Measurements from ENCODE around the gene LBHD2. TPM values are rescaled to one million over a fixed set of nuclear protein-coding genes. Genes with fewer than 3 reads are reported as not detected.
"Not testable (repeated sequence)": the region's sequence is repeated elsewhere in the genome, so short reads cannot be mapped to it uniquely, and the experiment has no call there.

The LBHD2 gene
- total RNA-seq, result 3.1 TPM
- long read RNA-seq, partial matches to known transcripts, result 0 of 2 reads
- long read RNA-seq, other reads (novel, unspliced or antisense), result 0 of 2 reads

- no peak for DNase-seq (ENCODE audit: low spot score)
These were observed at the start of gene LBHD2 for GRCh38 chr14:103084021-103084919. Gene LBHD2 (plus strand): TSS chr14:103084210. CDS start chr14:103086013, 1,803 bp downstream.

DNA sequence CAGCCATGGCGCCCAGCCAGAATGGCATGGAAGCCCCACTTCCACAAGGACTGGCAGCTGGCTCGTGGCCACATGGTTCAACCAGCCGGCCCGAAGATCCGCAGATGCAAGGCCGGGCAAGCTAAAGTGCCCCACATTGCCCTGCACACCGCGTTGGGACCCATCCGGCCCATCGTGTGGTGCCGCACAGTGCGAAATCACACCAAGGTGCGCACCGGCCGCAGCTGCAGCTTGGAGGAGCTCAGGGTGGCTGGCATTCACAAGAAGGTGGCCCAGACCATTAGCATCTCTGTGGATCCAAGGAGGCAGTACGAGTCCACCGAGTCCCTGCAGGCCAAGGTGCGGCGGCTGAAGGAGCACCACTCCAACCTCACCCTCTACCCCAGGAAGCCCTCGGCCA lies 42.5 kb upstream of the LBHD2 start:
- no peak for DNase-seq (ENCODE audit: low spot score)

DNA sequence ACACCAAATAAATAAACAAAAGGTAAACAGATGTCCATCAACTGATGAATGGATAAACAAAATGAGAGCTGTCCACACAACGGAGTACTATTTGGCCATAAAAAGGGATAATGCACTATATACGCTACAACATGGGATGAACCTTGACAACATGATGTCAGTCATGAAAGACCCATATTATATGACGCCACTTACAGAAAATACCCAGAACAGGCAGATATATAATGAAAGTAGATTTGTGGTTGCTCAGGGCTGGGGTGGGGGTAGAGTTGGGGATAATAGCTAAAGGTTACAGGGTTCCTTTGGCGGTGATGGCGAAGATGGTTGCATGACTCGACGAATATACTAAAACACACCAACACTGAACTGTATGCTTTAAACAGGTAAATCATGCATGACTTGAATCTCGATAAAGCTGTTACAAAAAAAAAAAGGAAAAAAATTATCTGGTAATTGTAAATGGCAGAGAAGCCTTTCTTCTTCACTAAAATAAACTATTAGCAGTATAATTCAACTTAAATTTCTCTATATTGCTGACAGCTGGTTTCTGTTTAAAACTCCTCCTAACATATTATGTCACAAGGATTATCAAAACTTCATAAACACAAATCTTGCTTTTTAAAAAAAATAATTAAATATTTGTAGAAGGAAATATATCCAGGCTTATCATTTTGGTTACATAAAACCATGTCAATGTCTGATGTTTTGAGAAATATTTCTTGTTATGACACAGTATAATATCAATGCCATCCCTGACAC lies 40.6 kb upstream of the LBHD2 start:
- no peak for DNase-seq (ENCODE audit: low spot score)

DNA sequence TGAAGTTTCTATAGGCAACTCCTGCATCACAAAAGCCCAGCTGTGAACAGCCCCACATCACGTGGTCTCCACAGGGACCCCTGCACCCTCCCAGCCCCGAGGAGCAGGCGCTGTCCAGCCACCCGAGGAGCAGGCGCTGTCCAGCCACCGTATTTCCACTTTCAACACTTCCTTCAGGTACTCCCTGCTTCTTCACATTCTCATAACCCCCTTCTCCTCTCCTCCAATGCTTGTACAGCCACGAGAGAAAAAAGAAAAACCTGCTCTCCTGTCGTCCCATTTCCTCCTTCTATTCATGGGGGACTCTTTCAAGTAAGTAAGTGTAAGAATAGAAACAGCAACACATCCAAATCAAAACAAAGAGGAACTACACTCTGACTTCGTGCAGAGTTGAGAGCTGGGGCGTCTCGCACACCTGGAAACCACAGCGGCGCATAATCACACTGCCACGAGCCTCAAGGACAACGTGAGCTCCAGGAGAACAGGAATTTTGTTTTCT lies 38.6 kb upstream of the LBHD2 start:
- DNase-seq (ENCODE audit: low spot score), result no peak

DNA sequence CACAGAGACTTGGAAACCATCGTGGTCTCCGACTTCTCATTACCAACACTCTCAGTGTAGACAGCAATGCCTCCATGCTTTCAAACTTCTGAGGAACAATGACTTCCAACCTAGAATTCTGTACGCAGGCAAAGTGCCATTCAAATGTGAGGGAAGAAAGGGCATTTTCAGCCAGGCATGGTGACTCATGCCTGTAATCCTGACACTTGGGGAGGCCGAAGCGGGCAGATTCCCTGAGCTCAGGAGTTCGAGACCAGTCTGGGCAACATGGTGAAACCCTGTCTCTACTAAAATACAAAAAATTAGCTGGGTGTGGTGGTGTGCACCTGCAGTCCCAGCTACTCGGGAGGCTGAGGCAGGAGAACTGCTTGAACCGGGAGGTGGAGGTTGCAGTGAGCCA lies 36.6 kb upstream of the LBHD2 start:
- DNase-seq (ENCODE audit: low spot score), result not testable (repeated sequence)

GRCh38 chr14:103050935-103051334 lies 33.1 kb upstream of the LBHD2 start:
- no peak for DNase-seq (ENCODE audit: low spot score)

GRCh38 chr14:103052407-103052806 lies 31.6 kb upstream of the LBHD2 start:
- DNase-seq (ENCODE audit: low spot score), result peak; percentile 28

DNA sequence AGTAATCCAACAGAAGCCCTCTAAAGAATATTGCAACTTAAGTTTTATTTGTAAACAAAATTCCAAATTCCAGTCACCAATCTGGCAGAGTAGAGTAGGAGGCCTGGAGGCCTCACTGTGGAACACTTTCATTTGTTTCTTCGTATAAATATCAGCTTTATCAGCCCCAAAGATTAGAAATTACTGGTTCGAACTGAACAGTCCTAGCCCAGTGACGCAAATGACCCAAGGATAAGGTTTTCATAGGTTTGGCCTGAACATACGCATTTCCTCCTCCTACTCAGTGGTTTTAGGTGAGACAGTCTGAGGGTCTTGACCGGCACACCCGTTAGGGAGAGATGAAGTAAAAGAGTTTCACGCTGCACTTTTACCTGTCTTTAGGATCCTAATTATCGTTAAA lies 28.3 kb upstream of the LBHD2 start:
- no peak for DNase-seq (ENCODE audit: low spot score)

- DNase-seq (ENCODE audit: low spot score), result no peak
These were observed 27.5 kb upstream of the LBHD2 start for GRCh38 chr14:103056322-103057027.

- no peak for DNase-seq (ENCODE audit: low spot score)
These were observed 27.0 kb upstream of the LBHD2 start for GRCh38 chr14:103057028-103057371.

DNA sequence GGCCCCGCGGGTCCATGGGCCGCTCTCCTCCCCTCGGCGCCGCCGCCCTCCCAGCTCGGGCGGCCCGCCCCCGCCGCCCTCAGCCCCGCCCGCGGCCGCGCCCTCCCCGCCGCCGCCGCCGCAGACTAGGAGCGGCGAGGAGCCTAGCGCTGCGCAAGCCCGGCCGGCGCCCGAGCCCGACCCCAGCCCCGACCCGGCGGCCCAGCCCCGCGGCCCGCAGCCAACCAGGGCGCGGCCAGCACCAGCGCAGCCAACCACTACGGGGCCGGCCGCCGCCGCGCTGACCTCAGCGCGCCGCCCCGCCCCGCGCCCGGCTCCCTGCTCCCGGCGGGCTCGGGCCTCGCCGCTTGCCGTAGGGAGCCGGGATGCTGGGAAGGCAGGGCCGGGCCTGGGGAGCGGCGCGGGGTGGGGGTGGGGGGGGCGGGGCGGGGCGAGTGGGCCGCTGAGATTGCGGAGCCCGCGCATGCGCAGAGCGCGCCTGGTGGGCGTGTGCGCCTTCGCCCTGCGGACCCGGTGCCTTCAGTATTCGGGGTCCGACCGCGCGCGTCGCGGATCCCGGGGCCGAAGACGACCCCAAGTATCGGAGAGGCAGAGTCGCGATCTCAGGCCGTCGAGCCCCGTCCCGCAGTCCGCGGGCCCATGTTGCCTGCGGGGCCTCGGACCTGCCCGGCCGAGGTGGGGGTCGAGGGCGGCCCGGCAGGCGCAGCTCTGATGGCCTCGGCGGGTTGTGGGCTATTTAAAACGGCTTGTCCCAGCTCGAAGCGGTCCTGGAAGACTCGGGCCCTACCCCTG lies 26.4 kb upstream of the LBHD2 start, which contains the start of gene CDC42BPB:
Gene CDC42BPB, minus strand, starts transcription at position 178 of the 792 bp plus-strand sequence. CDS start 376 bp downstream, outside the sequence.
- DNase-seq (ENCODE audit: low spot score), result peak; percentile 97

DNA sequence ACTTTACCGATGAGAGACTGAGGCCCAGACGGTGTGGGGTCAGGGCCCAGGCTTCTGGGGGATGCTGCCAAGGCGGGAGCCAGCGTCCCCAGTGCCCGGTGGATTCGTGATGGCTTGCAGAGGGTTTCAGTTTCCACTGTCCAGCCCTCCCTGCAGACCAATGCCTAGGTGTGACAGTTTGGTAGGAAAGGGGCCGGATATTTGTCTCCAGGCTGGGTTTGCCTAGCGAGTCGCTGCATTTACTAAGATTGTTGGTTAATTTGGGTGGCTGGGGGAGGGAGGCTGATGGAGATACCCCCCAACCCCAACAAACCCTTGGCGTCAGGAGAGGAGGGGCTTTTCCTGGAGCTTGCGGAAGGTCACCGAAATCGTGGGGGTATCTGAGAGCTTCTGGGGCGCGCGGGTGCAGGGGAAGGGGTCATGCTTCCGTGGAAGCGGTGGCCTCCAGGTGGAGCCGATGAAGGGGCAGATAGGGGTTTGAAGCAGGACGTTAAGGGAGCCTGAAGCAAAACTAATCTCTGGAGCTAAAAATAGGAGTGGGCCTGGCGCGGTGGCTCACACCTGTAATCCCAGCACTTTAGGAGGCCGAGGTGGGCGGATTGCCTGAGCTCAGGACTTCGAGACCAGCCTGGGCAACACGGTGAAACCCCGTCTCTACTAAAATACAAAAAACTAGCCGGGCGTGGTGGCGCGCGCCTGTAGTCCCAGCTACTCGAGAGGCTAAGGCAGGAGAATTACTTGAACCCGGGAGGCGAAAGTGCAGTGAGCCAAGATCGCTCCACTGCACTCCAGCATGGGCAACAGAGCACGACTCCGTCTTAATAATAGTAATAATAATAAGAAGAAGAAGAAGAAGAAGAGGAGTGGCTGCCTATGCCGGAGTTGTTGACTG lies 25.6 kb upstream of the LBHD2 start:
- DNase-seq (ENCODE audit: low spot score), result peak; percentile 82

- DNase-seq (ENCODE audit: low spot score), result no peak
These were observed 24.5 kb upstream of the LBHD2 start for GRCh38 chr14:103059556-103059955.

DNA sequence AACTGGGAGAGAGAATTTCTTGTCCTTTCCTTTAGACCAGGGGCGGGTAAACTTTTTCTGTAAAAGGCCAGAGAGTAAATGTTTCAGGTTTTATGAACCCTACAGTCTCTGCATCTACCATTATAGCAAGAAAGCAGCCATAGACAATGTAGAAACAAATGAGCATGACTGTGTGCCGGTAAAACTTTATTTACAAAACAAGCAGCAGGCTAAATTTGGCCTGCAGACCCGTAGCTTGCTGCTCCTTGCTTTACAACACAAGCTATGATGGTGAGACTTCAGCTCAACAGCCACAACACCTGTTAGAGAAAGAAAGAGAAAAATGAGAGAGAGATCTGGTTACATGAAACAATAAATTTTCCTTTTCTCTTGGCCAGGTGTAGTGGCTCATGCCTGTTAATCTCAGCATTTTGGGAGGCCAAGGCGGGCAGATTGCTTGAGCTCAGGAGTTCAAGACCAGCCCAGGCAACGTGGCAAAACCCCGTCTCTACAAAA lies 22.5 kb upstream of the LBHD2 start:
- peak; percentile 18 for DNase-seq (ENCODE audit: low spot score)

DNA sequence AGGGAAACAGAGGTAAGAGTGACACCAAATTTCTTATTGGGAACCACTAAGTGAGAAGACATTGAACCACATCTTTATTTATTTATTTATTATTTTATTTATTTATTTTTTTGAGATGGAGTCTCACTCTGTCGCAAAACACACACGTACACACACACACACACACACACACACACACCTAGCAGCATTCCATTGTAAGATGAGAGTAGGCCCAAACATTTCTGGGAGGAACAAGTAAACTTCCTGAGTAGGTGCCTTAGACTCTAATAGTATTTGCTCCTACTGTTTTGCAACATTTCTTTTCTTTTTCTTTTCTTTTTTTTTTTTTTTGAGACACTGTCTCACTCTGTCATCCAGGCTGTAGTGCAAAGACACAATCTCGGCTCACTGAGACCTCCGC lies 19.6 kb upstream of the LBHD2 start:
- DNase-seq (ENCODE audit: low spot score), result no peak

DNA sequence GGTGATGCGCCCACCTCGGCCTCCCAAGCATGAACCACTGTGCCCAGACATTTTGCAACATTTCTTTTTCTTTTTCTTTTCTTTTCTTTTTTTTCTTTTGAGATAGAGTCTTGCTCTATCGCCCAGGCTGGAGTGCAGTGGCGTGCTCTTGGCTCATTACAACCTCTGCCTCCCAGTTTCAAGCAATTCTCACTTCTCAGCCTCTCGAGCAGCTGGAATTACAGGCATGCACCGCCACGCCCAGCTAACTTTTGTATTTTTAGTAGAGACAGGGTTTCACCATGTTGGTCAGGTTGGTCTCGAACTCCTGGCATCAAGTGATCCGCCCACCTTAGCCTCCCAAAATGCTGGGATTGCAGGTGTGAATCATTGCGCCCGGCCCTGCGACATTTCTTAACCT lies 19.0 kb upstream of the LBHD2 start:
- DNase-seq (ENCODE audit: low spot score), result no peak

GRCh38 chr14:103065861-103066260 lies 18.1 kb upstream of the LBHD2 start:
- peak; percentile 87 for DNase-seq (ENCODE audit: low spot score)

- DNase-seq (ENCODE audit: low spot score), result peak; percentile 89
These were observed 17.6 kb upstream of the LBHD2 start for GRCh38 chr14:103066399-103066798.

DNA sequence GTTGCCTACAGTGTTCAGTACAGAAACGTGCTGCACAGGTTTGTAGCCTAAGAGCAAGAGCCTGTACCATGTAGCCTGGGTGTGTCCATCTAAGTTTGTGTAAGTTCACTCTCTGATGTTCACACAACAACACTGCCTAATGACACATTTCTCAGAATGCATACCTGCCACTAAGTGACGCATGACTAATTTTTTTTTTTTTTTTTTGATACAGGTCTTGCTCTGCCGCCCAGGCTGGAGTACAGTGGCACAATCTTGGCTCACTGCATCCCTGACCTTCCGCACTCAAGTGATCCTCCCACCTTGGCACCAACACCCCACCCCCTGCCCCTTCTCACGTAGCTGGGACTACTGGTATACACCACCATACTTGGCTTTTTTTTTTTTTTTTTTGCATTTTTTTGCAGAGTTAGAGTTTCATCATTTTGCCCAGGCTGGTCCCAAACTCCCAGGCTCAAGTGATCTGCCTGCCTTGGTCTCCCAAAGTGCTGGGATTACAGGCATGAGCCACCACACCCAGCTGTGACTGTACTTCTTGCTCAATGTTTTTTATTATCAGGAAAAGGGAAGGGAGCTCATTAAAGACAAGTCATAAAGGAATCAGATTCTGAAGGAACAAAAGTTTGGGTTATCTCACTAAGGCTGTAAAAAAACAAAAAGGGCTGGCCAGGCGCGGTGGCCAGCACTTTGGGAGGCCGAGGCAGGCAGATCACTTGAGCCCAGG lies 16.6 kb upstream of the LBHD2 start:
- DNase-seq (ENCODE audit: low spot score), result peak; percentile 68
